ENCODE results near the gene PCCA. TPM values are rescaled to one million over a fixed set of nuclear protein-coding genes. Genes with fewer than 3 reads are reported as not detected.

PCCA gene
- total RNA-seq, 1 donor, result 33.7 TPM

DNA sequence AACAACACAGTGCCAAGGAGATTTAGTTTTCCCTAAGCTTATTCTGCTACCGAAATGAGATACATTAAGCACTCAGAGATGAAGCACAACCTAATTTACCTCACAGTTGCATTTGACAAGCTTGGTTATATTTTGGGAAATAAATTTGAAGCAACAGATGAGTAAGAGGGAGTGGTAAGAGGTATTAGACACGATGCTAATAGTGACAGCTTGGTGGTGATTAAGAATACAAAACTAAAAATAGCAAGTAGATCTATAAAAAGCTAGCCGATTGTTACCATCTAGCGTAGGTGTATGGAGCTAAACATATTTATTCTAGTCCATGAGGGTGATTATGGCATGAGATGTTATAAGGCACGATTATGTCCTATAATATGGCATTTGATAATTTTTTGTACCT, 208.5 kb downstream of the PCCA start:
- no peak overlapping the region for H3K4me3 ChIP-seq (ENCODE audit: low read depth, low read length)
- TF ChIP-seq, protein P1, sequence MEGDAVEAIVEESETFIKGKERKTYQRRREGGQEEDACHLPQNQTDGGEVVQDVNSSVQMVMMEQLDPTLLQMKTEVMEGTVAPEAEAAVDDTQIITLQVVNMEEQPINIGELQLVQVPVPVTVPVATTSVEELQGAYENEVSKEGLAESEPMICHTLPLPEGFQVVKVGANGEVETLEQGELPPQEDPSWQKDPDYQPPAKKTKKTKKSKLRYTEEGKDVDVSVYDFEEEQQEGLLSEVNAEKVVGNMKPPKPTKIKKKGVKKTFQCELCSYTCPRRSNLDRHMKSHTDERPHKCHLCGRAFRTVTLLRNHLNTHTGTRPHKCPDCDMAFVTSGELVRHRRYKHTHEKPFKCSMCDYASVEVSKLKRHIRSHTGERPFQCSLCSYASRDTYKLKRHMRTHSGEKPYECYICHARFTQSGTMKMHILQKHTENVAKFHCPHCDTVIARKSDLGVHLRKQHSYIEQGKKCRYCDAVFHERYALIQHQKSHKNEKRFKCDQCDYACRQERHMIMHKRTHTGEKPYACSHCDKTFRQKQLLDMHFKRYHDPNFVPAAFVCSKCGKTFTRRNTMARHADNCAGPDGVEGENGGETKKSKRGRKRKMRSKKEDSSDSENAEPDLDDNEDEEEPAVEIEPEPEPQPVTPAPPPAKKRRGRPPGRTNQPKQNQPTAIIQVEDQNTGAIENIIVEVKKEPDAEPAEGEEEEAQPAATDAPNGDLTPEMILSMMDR (IDR thresholded peaks at IDR 0.05; ENCODE audit: insufficient read depth, low read depth, low read length), result no peak
- DNase-seq (ENCODE audit: low read depth), result no peak

DNA sequence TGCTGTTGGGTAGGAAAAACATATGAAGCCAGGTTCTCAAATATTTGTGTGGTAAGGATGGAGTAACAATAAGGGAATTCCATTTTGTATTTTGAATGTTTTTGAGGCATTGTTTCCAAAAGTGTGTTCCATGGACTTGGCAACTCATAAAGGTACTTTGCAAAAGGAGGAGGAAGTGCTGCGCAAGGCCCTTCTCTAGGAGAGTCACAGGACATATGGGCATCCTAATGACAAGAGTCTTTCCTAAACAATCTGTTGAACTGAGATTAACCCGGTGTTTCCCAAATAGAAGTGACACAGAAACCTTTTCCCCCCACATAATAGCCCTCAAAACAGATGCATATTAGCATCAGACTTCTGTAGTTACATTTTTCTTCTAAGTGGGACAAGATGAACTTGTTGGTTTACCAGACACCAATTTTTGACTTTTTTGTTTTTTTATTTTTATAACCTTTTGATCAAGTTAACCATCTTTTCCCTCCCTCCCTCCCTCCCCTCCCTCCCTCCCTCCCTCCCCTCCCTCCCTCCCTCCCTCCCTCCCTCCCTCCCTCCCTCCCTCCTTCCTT, 209.3 kb downstream of the PCCA start:
- TF ChIP-seq, protein P1 (IDR thresholded peaks at IDR 0.05; ENCODE audit: insufficient read depth, low read depth, low read length), result no peak

DNA sequence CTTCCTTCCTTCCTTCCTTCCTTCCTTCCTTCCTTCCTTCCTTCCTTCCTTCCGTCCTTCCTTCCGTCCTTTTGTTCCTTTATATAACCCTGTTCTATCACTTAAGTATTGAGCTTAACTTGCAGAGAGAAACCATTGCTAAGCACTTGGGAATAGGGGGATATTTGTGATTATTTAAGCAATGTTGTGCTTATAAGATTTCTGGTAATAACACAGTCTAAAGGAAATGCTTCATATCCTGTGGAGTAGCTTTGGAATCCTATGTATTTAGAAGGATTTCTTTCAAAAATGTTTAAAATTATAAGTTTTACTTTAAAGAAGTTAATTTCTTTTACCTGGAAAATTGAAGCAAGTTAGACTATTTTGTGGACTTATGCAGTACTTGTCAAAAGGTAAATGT, 209.8 kb downstream of the PCCA start:
- no peak overlapping the region for H3K4me3 ChIP-seq (ENCODE audit: low read depth, low read length)
- no peak for DNase-seq (ENCODE audit: low read depth)
- TF ChIP-seq, protein P1 (IDR thresholded peaks at IDR 0.05; ENCODE audit: insufficient read depth, low read depth, low read length), result no peak

More for the DNA sequence above, 209.3 kb downstream of the PCCA start:
- DNase-seq (ENCODE audit: low read depth), result no peak
- no peak overlapping the region for H3K4me3 ChIP-seq (ENCODE audit: low read depth, low read length)

DNA sequence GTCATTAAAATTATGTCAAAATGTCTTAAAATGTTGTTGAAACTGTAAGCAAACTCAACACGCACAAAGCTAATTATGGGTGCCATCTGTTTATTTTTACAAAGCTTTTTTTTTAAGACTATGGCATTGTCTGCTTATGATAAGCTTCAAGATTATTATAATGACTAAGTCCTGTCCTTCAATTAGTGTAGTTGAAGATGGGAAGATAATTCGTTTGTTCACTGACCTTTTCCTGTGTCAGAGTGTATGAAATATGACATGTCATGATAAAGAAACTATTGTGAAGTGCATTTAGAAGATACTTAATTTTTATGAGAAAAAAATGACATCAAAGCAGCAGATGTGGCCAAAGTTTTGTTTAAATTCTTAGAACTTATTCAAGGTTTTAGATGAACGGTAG, 211.3 kb downstream of the PCCA start:
- peak; percentile 13 for DNase-seq (ENCODE audit: low read depth)
- no peak overlapping the region for H3K4me3 ChIP-seq (ENCODE audit: low read depth, low read length)
- TF ChIP-seq, protein P1 (IDR thresholded peaks at IDR 0.05; ENCODE audit: insufficient read depth, low read depth, low read length), result no peak

DNA sequence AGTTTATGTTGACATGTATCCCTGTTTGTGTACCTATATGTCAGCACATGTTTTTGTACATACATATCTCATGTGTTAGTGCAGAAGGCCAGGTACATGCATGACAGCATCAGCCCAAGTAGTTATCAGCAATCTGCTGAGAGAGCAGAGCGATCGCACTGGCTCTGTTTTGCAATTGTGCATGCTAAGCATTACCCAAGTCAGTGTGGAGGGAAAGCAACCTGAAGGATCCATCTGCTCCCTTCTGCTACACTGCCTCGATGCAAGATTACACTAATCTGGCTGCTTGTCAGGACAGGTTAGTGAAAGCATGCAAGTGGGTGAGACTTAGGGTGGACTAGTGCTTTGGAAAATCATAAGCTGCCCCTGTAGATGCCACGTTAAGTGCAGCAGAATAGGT, 211.8 kb downstream of the PCCA start:
- no peak for DNase-seq (ENCODE audit: low read depth)
- H3K4me3 ChIP-seq (ENCODE audit: low read depth, low read length), result no peak overlapping the region
- TF ChIP-seq, protein P1 (IDR thresholded peaks at IDR 0.05; ENCODE audit: insufficient read depth, low read depth, low read length), result no peak

DNA sequence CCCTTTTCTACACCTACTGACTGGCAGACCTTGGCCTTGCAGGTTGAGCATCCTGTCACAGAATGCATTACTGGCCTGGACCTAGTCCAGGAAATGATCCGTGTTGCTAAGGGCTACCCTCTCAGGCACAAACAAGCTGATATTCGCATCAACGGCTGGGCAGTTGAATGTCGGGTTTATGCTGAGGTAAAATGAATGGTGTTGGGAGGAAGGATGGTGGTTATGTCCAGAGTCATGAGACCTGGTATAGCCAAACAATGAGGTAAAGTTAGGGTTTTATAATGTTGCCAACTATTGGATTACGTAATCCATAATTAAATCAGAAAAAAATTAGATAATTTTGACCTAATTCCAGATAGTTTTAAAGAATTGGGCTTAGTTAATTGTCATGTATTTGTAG, 212.5 kb downstream of the PCCA start:
- no peak for DNase-seq (ENCODE audit: low read depth)
- no peak overlapping the region for H3K4me3 ChIP-seq (ENCODE audit: low read depth, low read length)
- TF ChIP-seq, protein P1 (IDR thresholded peaks at IDR 0.05; ENCODE audit: insufficient read depth, low read depth, low read length), result no peak

DNA sequence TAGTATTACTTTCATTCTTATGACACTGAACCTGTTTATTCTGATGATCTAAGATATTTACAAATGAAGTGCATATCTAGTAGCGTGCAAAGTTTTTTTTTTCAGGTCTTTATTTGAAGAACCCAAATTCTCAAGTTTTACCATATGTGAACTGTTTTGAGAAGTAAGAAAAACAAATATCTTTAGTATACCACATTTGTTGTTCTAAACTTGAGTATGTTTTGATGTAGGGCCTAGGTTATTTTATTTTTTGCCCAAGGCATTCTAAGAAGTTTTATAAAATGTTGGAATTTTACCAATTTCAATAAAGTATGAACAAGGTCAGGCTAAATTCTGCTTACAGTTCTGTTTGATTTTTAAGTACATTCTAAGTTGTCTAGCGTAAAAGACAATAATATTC, 213.5 kb downstream of the PCCA start:
- H3K4me3 ChIP-seq (ENCODE audit: low read depth, low read length), result no peak overlapping the region
- TF ChIP-seq, protein P1 (IDR thresholded peaks at IDR 0.05; ENCODE audit: insufficient read depth, low read depth, low read length), result no peak
- peak; percentile 66 for DNase-seq (ENCODE audit: low read depth)

Measured in fibroblast of villous mesenchyme (primary cell).